DND-41 (cell line): ENCODE results near the gene ZSCAN12.

ENCODE experiments used
- ATAC-seq: fragments of 200-7000 bp; cut with Tn5 transposase; 3 replicates; pipeline ENCODE4 v1.9.1; 2021; ENCODE audit warnings: low read depth; ENCODE audit not compliant: insufficient read depth
- DNase-seq: peaks from one replicate; pipeline ENCODE4 v3.0.0-alpha.2; 2020
- H2AFZ ChIP-seq: 2 replicates; pipeline ENCODE4 v1.6.0; 2012; ENCODE audit warnings: low read depth, low read length
- H3K27ac ChIP-seq: 2 replicates; pipeline ENCODE4 v1.5.1; 2012; ENCODE audit warnings: low read length, inconsistent platforms
- H3K27me3 ChIP-seq: fragments of 200-600 bp; sonication (generic); 2 replicates; pipeline ENCODE4 v1.6.0; 2012; ENCODE audit warnings: low read length, mild to moderate bottlenecking, inconsistent platforms; ENCODE audit not compliant: insufficient read depth, poor library complexity
- H3K36me3 ChIP-seq: 2 replicates; pipeline ENCODE4 v1.5.1; 2012; ENCODE audit warnings: low read length, inconsistent platforms; ENCODE audit not compliant: insufficient read depth
- H3K4me1 ChIP-seq: 2 replicates; pipeline ENCODE4 v1.5.1; 2012; ENCODE audit warnings: mild to moderate bottlenecking, low read length; ENCODE audit not compliant: insufficient read depth
- H3K4me2 ChIP-seq: 2 replicates; pipeline ENCODE4 v1.6.0; 2012; ENCODE audit warnings: mild to moderate bottlenecking, moderate library complexity, low read length, inconsistent platforms; ENCODE audit not compliant: insufficient read depth
- H3K4me3 ChIP-seq, 2 experiments: fragments of 200-600 bp in 1 of 2; shearing (Covaris generic) in 1 of 2; 2 replicates each; pipeline ENCODE4 v1.5.1; 2012 to 2016; ENCODE audit warnings: inconsistent platforms in 2 of 2, low read length in 2 of 2, mild to moderate bottlenecking in 2 of 2, low read depth in 1 of 2, moderate library complexity in 1 of 2
- H3K79me2 ChIP-seq: 2 replicates; pipeline ENCODE4 v1.6.0; 2012; ENCODE audit warnings: low read length, inconsistent platforms; ENCODE audit not compliant: insufficient read depth
- H3K9ac ChIP-seq: 2 replicates; pipeline ENCODE4 v1.6.0; 2012; ENCODE audit warnings: low read depth, mild to moderate bottlenecking, inconsistent platforms, low read length, moderate library complexity
- H3K9me3 ChIP-seq: 2 replicates; pipeline ENCODE4 v1.5.1; 2012; ENCODE audit warnings: low read length, moderate library complexity, mild to moderate bottlenecking, inconsistent platforms; ENCODE audit not compliant: insufficient read depth, severe bottlenecking
- H4K20me1 ChIP-seq: 2 replicates; pipeline ENCODE4 v1.6.0; 2012; ENCODE audit warnings: low read length; ENCODE audit not compliant: insufficient read depth
- CTCF ChIP-seq: IDR thresholded peaks from 2 replicates; pipeline ENCODE4 v1.5.1; 2012; ENCODE audit warnings: borderline replicate concordance, low read length, moderate library complexity, mild to moderate bottlenecking; ENCODE audit not compliant: poor library complexity, severe bottlenecking; ENCODE audit errors: extremely low read depth
- EZH2 ChIP-seq: IDR thresholded peaks from 3 replicates; pipeline ENCODE4 v1.6.1; 2012; ENCODE audit warnings: borderline replicate concordance, low read depth, mild to moderate bottlenecking, moderate library complexity, low read length, inconsistent platforms; ENCODE audit not compliant: severe bottlenecking

The ZSCAN12 gene

GRCh38 chr6:28443112-28443773, 43.7 kb upstream of the ZSCAN12 start, which contains the start of gene ZSCAN23:
Gene ZSCAN23, minus strand, starts transcription at chr6:28443491. Its CDS starts 7,225 bp downstream, at chr6:28436266.
- peak within 1 kb of the TSS; percentile 32 to 88; a peak in 3 of 4 replicates for H3K4me3 ChIP-seq
- H2AFZ ChIP-seq, result peak within 1 kb of the TSS; percentile 75
- no peaks in the 10 kb centered on the region for H4K20me1 ChIP-seq
- peaks cover 3% of the 10 kb centered on the region for H3K79me2 ChIP-seq
- peak within 1 kb of the TSS; percentile 60 for H3K9ac ChIP-seq
- TF ChIP-seq CTCF (peak; percentile 34), EZH2 (no peak)
- peak within 1 kb of the TSS; percentile 66 for H3K27ac ChIP-seq
- no peaks in the 10 kb centered on the region for H3K9me3 ChIP-seq
- H3K36me3 ChIP-seq, result no peaks in the 10 kb centered on the region
- no peaks in the 10 kb centered on the region for H3K27me3 ChIP-seq
- ATAC-seq (peak; percentile 96), DNase-seq (peak; percentile 91)
- peaks cover 22% of the 10 kb centered on the region for H3K4me1 ChIP-seq
- H3K4me2 ChIP-seq, result peak within 1 kb of the TSS; percentile 69

DNA sequence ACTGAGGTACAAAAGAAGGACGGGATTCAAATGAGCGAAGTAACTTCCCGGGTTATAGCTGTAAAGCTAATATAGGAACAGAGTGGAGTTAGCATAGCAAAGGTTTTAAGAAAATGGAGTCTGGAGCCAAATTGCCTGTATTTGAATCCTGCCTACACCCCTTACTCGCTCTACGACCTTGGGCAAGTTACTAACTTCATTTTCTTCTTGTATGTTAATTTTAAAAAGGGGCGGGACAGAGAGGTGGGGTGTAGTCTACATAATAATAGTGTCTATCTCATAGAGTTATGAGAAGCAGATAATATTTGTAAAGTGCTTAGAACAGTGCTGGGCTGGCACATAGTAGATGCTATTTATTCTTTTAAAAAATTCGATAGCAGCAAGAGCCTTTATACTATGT, 43.0 kb upstream of the ZSCAN12 start:
- Histone ChIP-seq H3K27ac (peak overlapping the region; percentile 66; the same call in 1 of the 2 replicates), H3K4me1 (peaks cover 22% of the 10 kb centered on the region), H3K4me3 (peak overlapping the region; percentile 32 to 88; a peak in 3 of 4 replicates), H3K27me3 (no peaks in the 10 kb centered on the region), H3K36me3 (no peaks in the 10 kb centered on the region), H4K20me1 (no peaks in the 10 kb centered on the region), H3K4me2 (peak overlapping the region; percentile 69), H2AFZ (peak overlapping the region; percentile 75), H3K9ac (peak overlapping the region; percentile 60), H3K9me3 (no peaks in the 10 kb centered on the region), H3K79me2 (peaks cover 3% of the 10 kb centered on the region)
- no peak for ATAC-seq
- DNase-seq, result no peak
- TF ChIP-seq EZH2 (no peak), CTCF (no peak)

- DNase-seq (no peak), ATAC-seq (no peak)
- Histone ChIP-seq H4K20me1 (no peaks in the 10 kb centered on the region), H3K27ac (no peak overlapping the region), H2AFZ (no peak overlapping the region), H3K36me3 (peaks cover 15% of the 10 kb centered on the region; the same call in 1 of the 2 replicates), H3K4me1 (no peaks in the 10 kb centered on the region; the same call in 1 of the 2 replicates), H3K9me3 (no peaks in the 10 kb centered on the region), H3K4me3 (no peak overlapping the region), H3K27me3 (no peaks in the 10 kb centered on the region), H3K9ac (no peak overlapping the region), H3K79me2 (no peaks in the 10 kb centered on the region), H3K4me2 (no peak overlapping the region)
- TF ChIP-seq EZH2 (no peak), CTCF (no peak)
Observed at GRCh38 chr6:28436404-28436803, 36.9 kb upstream of the ZSCAN12 start.
